MM.1S (cell line): ENCODE data around the gene MBP.

Experiments
- CTCF ChIP-seq: fragments of 300-600 bp; sonication (generic); IDR thresholded peaks from 2 replicates; pipeline ENCODE4 v1.5.1; 2016; ENCODE audit warnings: antibody characterized with exemption, low read length, mixed read lengths
- EZH2 ChIP-seq: fragments of 300-600 bp; sonication (generic); optimal IDR thresholded peaks from 2 replicates; pipeline ENCODE3; 2017; ENCODE audit warnings: low read depth, mild to moderate bottlenecking, antibody characterized with exemption, low read length, mixed read lengths
- EZH2phosphoT487 ChIP-seq: fragments of 300-600 bp; sonication (generic); IDR thresholded peaks from 2 replicates; pipeline ENCODE4 v1.6.1; 2018; ENCODE audit warnings: antibody characterized with exemption, low read length

- TF ChIP-seq EZH2, result no peak
- TF ChIP-seq CTCF, result no peak
- TF ChIP-seq EZH2phosphoT487, result no peak
Observed at GRCh38 chr18:76996429-76996828, 136.2 kb downstream of the MBP start.
